ENCODE measurements around the gene POLR1H.
A peak's percentile ranks its signal among the peaks of the same experiment; 100 is the strongest.

The POLR1H gene

GRCh38 chr6:30093951-30094661 lies 33.0 kb downstream of the POLR1H start:
- TF ChIP-seq GATA1 (IDR thresholded peaks at IDR 0.05; ENCODE audit: low read depth, low read length): no peak
- no peak for TF ChIP-seq POLR2A (IDR thresholded peaks at IDR 0.05; ENCODE audit: low read length)
- DNase-seq: no peak

GRCh38 chr6:30096829-30097228 lies 35.8 kb downstream of the POLR1H start:
- no peak for DNase-seq
- no peak for TF ChIP-seq GATA1 (IDR thresholded peaks at IDR 0.05; ENCODE audit: low read depth, low read length)
- no peak for TF ChIP-seq POLR2A (IDR thresholded peaks at IDR 0.05; ENCODE audit: low read length)

- TF ChIP-seq POLR2A (IDR thresholded peaks at IDR 0.05; ENCODE audit: low read length) (no peak), GATA1 (IDR thresholded peaks at IDR 0.05; ENCODE audit: low read depth, low read length) (no peak)
- DNase-seq: peak in 1 of 2 experiments; percentile 26
Measured at GRCh38 chr6:30097902-30098768, 37.1 kb downstream of the POLR1H start.

- no peak for DNase-seq
- no peak for TF ChIP-seq GATA1 (IDR thresholded peaks at IDR 0.05; ENCODE audit: low read depth, low read length)
- no peak for TF ChIP-seq POLR2A (IDR thresholded peaks at IDR 0.05; ENCODE audit: low read length)
Measured at GRCh38 chr6:30100154-30100553, 39.1 kb downstream of the POLR1H start.

GRCh38 chr6:30100585-30101443 lies 39.7 kb downstream of the POLR1H start:
- TF ChIP-seq POLR2A (IDR thresholded peaks at IDR 0.05; ENCODE audit: low read length): no peak
- TF ChIP-seq GATA1 (IDR thresholded peaks at IDR 0.05; ENCODE audit: low read depth, low read length): no peak
- peak in 1 of 2 experiments; percentile 26 for DNase-seq

- TF ChIP-seq POLR2A (IDR thresholded peaks at IDR 0.05; ENCODE audit: low read length): peak; percentile 36
- no peak for TF ChIP-seq GATA1 (IDR thresholded peaks at IDR 0.05; ENCODE audit: low read depth, low read length)
- DNase-seq: peak; percentile 75 to 86
Measured at GRCh38 chr6:30101444-30102413, 40.7 kb downstream of the POLR1H start.

GRCh38 chr6:30102414-30102969 lies 41.4 kb downstream of the POLR1H start:
- TF ChIP-seq GATA1 (IDR thresholded peaks at IDR 0.05; ENCODE audit: low read depth, low read length) (no peak), POLR2A (IDR thresholded peaks at IDR 0.05; ENCODE audit: low read length) (no peak)
- peak in 1 of 2 experiments; percentile 45 for DNase-seq

GRCh38 chr6:30102970-30103871 lies 42.2 kb downstream of the POLR1H start:
- DNase-seq: peak; percentile 89 to 93
- no peak for TF ChIP-seq POLR2A (IDR thresholded peaks at IDR 0.05; ENCODE audit: low read length)
- TF ChIP-seq GATA1 (IDR thresholded peaks at IDR 0.05; ENCODE audit: low read depth, low read length): no peak

GRCh38 chr6:30103872-30104179 lies 42.8 kb downstream of the POLR1H start:
- TF ChIP-seq GATA1 (IDR thresholded peaks at IDR 0.05; ENCODE audit: low read depth, low read length) (no peak), POLR2A (IDR thresholded peaks at IDR 0.05; ENCODE audit: low read length) (no peak)
- no peak for DNase-seq

- TF ChIP-seq POLR2A (IDR thresholded peaks at IDR 0.05; ENCODE audit: low read length): no peak
- no peak for TF ChIP-seq GATA1 (IDR thresholded peaks at IDR 0.05; ENCODE audit: low read depth, low read length)
- DNase-seq: no peak
Measured at GRCh38 chr6:30104661-30105060, 43.6 kb downstream of the POLR1H start.

GRCh38 chr6:30111266-30111856 lies 50.3 kb downstream of the POLR1H start:
- DNase-seq: no peak
- no peak for TF ChIP-seq POLR2A (IDR thresholded peaks at IDR 0.05; ENCODE audit: low read length)
- TF ChIP-seq GATA1 (IDR thresholded peaks at IDR 0.05; ENCODE audit: low read depth, low read length): no peak

Data from erythroblast (primary cell).